HEK293 (cell line): ENCODE measurements around the gene NRF1.
"Not testable (repeated sequence)": the region's sequence is repeated elsewhere in the genome, so short reads cannot be mapped to it uniquely, and the experiment has no call there.

Source experiments
- CTCF ChIA-PET: fragments of 350-600 bp; formaldehyde crosslinking; extraction: SDS; loops from one replicate; lab custom pipeline; 2021; ENCODE audit warnings: antibody characterized with exemption; lab: Yijun Ruan, JAX
- POLR2A ChIA-PET: fragments of 300-600 bp; formaldehyde crosslinking; extraction: SDS; loops from one replicate; lab custom pipeline; 2020; ENCODE audit warnings: antibody characterized with exemption, inconsistent platforms; lab: Yijun Ruan, JAX
- H3K27ac ChIP-seq: fragments of 200-500 bp; sonication (Bioruptor generic); 2 replicates; pipeline ENCODE4 v1.5.1; 2014; ENCODE audit warnings: low read depth, low read length, control low read depth, inconsistent platforms; ENCODE audit errors: extremely low read depth
- H3K36me3 ChIP-seq, 2 experiments: fragments of 200-500 bp in 1 of 2; sonication (Bioruptor generic) in 1 of 2; 1 replicate in 1 of 2; 2 replicates in 1 of 2; pipeline ENCODE4 v1.5.1; 2014 to 2017; ENCODE audit warnings: inconsistent platforms in 2 of 2, low read length in 2 of 2; ENCODE audit not compliant: control insufficient read depth in 2 of 2, insufficient read depth in 1 of 2
- H3K4me1 ChIP-seq: fragments of 200-500 bp; sonication (Bioruptor generic); 2 replicates; pipeline ENCODE4 v1.5.1; 2014; ENCODE audit warnings: mild to moderate bottlenecking, low read length, inconsistent platforms; ENCODE audit not compliant: control insufficient read depth, insufficient read depth
- H3K4me3 ChIP-seq: 2 replicates; pipeline ENCODE4 v1.5.1; 2011; ENCODE audit warnings: low read depth, mild to moderate bottlenecking, control low read depth, low read length, moderate library complexity
- H3K9me3 ChIP-seq: fragments of 200-500 bp; sonication (Bioruptor generic); 2 replicates; pipeline ENCODE4 v1.5.1; 2014; ENCODE audit warnings: low read depth, low read length, inconsistent platforms; ENCODE audit not compliant: control insufficient read depth, insufficient read depth
- ATF2 ChIP-seq: fragments of 450-650 bp; formaldehyde crosslinking; IDR thresholded peaks from 2 replicates; pipeline ENCODE4 v1.5.1; 2016; ENCODE audit warnings: missing biosample characterization, missing genetic modification characterization, low read depth
- GLIS2 ChIP-seq: fragments of 450-650 bp; formaldehyde crosslinking; IDR thresholded peaks from 2 replicates; pipeline ENCODE4 v1.5.1; 2016; ENCODE audit warnings: missing biosample characterization, missing genetic modification characterization
- IKZF3 ChIP-seq: fragments of 450-650 bp; IDR thresholded peaks from 2 replicates; pipeline ENCODE4 v1.5.0; 2018; ENCODE audit warnings: missing biosample characterization, mild to moderate bottlenecking, missing genetic modification characterization, moderate library complexity
- YY2 ChIP-seq: fragments of 450-650 bp; formaldehyde crosslinking; IDR thresholded peaks from 2 replicates; pipeline ENCODE4 v1.5.1; 2016; ENCODE audit warnings: missing biosample characterization, missing genetic modification characterization
- ZFP41 ChIP-seq: fragments of 450-650 bp; formaldehyde crosslinking; IDR thresholded peaks from 2 replicates; pipeline ENCODE4 v1.5.1; 2016; ENCODE audit warnings: missing biosample characterization, missing genetic modification characterization, borderline replicate concordance
- ZNF23 ChIP-seq: fragments of 450-650 bp; formaldehyde crosslinking; IDR thresholded peaks from 2 replicates; pipeline ENCODE4 v1.5.1; 2016; ENCODE audit warnings: missing biosample characterization, missing genetic modification characterization, borderline replicate concordance
- ZNF248 ChIP-seq: fragments of 450-650 bp; formaldehyde crosslinking; IDR thresholded peaks from 2 replicates; pipeline ENCODE4 v1.5.1; 2017; ENCODE audit warnings: missing biosample characterization, missing genetic modification characterization
- ZNF324 ChIP-seq: fragments of 450-650 bp; formaldehyde crosslinking; IDR thresholded peaks from 2 replicates; pipeline ENCODE4 v1.5.1; 2016; ENCODE audit warnings: missing biosample characterization, missing genetic modification characterization
- ZNF335 ChIP-seq: fragments of 450-650 bp; formaldehyde crosslinking; conservative IDR thresholded peaks from 2 replicates; pipeline ENCODE4 v1.5.1; 2016; ENCODE audit warnings: missing biosample characterization, missing genetic modification characterization
- ZNF362 ChIP-seq: fragments of 450-650 bp; formaldehyde crosslinking; IDR thresholded peaks from 2 replicates; pipeline ENCODE4 v1.5.1; 2016; ENCODE audit warnings: missing biosample characterization, missing genetic modification characterization
- ZNF404 ChIP-seq: fragments of 450-650 bp; formaldehyde crosslinking; IDR thresholded peaks from 2 replicates; pipeline ENCODE4 v1.5.1; 2017; ENCODE audit warnings: missing biosample characterization, missing genetic modification characterization
- ZNF777 ChIP-seq: fragments of 450-650 bp; formaldehyde crosslinking; IDR thresholded peaks from 2 replicates; pipeline ENCODE4 v1.5.1; 2017; ENCODE audit warnings: missing biosample characterization, missing genetic modification characterization, borderline replicate concordance
- ZSCAN5A ChIP-seq: fragments of 450-650 bp; formaldehyde crosslinking; IDR thresholded peaks from 2 replicates; pipeline ENCODE4 v1.5.1; 2016; ENCODE audit warnings: missing biosample characterization, missing genetic modification characterization
- TF ChIP-seq, protein P1 (sequence below): fragments of 450-650 bp; formaldehyde crosslinking; IDR thresholded peaks from 2 replicates; pipeline ENCODE4 v1.5.1; 2017; ENCODE audit warnings: missing biosample characterization, missing genetic modification characterization
- TF ChIP-seq, protein P2 (sequence below): fragments of 450-650 bp; formaldehyde crosslinking; IDR thresholded peaks from 2 replicates; pipeline ENCODE4 v1.5.1; 2016; ENCODE audit warnings: missing biosample characterization, missing genetic modification characterization
- TF ChIP-seq, protein P3 (sequence below): fragments of 450-650 bp; formaldehyde crosslinking; IDR thresholded peaks from 2 replicates; pipeline ENCODE4 v1.5.1; 2017; ENCODE audit warnings: missing biosample characterization, missing genetic modification characterization
- TF ChIP-seq, protein P4 (sequence below): fragments of 450-650 bp; formaldehyde crosslinking; IDR thresholded peaks from 2 replicates; pipeline ENCODE4 v1.5.1; 2017; ENCODE audit warnings: missing biosample characterization, missing genetic modification characterization

The NRF1 gene

GRCh38 chr7:129655811-129656210 lies 44.3 kb downstream of the NRF1 start (continued):
- TF ChIP-seq ATF2 (tag by site-specific recombination) = no peak

GRCh38 chr7:129657363-129657762 lies 45.8 kb downstream of the NRF1 start:
- H3K4me3 ChIP-seq = no peak overlapping the region
- ChIA-PET CTCF (interaction anchor here (0.8 to 1.5 kb wide), 6 partner anchors 11 to 354 kb away, joined by 3 to 6 read pairs (median 5); no protein-coding TSS in a partner anchor), POLR2A (interaction anchor here (0.7 kb wide), 1 partner anchor 602 kb away, joined by 3 read pairs; no protein-coding TSS in a partner anchor)
- no peak for TF ChIP-seq ZSCAN5A (tag by site-specific recombination)
- no peak for TF ChIP-seq IKZF3 (tag by site-specific recombination)
- TF ChIP-seq, protein P1, sequence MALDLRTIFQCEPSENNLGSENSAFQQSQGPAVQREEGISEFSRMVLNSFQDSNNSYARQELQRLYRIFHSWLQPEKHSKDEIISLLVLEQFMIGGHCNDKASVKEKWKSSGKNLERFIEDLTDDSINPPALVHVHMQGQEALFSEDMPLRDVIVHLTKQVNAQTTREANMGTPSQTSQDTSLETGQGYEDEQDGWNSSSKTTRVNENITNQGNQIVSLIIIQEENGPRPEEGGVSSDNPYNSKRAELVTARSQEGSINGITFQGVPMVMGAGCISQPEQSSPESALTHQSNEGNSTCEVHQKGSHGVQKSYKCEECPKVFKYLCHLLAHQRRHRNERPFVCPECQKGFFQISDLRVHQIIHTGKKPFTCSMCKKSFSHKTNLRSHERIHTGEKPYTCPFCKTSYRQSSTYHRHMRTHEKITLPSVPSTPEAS (tag by site-specific recombination) = no peak
- TF ChIP-seq ZNF23 = no peak
- TF ChIP-seq ZNF362 = no peak
- TF ChIP-seq, protein P2, sequence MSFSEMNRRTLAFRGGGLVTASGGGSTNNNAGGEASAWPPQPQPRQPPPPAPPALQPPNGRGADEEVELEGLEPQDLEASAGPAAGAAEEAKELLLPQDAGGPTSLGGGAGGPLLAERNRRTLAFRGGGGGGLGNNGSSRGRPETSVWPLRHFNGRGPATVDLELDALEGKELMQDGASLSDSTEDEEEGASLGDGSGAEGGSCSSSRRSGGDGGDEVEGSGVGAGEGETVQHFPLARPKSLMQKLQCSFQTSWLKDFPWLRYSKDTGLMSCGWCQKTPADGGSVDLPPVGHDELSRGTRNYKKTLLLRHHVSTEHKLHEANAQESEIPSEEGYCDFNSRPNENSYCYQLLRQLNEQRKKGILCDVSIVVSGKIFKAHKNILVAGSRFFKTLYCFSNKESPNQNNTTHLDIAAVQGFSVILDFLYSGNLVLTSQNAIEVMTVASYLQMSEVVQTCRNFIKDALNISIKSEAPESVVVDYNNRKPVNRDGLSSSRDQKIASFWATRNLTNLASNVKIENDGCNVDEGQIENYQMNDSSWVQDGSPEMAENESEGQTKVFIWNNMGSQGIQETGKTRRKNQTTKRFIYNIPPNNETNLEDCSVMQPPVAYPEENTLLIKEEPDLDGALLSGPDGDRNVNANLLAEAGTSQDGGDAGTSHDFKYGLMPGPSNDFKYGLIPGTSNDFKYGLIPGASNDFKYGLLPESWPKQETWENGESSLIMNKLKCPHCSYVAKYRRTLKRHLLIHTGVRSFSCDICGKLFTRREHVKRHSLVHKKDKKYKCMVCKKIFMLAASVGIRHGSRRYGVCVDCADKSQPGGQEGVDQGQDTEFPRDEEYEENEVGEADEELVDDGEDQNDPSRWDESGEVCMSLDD (tag by site-specific recombination) = no peak
- TF ChIP-seq ZNF248 (tag by site-specific recombination) = no peak
- TF ChIP-seq ZNF335 (tag by site-specific recombination) = no peak
- TF ChIP-seq YY2 = no peak
- no peak for TF ChIP-seq GLIS2 (tag by site-specific recombination)
- TF ChIP-seq ZNF324 = no peak
- TF ChIP-seq, protein P3, sequence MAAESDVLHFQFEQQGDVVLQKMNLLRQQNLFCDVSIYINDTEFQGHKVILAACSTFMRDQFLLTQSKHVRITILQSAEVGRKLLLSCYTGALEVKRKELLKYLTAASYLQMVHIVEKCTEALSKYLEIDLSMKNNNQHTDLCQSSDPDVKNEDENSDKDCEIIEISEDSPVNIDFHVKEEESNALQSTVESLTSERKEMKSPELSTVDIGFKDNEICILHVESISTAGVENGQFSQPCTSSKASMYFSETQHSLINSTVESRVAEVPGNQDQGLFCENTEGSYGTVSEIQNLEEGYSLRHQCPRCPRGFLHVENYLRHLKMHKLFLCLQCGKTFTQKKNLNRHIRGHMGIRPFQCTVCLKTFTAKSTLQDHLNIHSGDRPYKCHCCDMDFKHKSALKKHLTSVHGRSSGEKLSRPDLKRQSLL (tag by site-specific recombination) = no peak
- no peak for TF ChIP-seq ZNF777 (tag by site-specific recombination)
- no peak for TF ChIP-seq ZNF404 (tag by site-specific recombination)
- no peak for TF ChIP-seq ATF2 (tag by site-specific recombination)
- TF ChIP-seq ZFP41 (tag by site-specific recombination) = no peak
- TF ChIP-seq, protein P4, sequence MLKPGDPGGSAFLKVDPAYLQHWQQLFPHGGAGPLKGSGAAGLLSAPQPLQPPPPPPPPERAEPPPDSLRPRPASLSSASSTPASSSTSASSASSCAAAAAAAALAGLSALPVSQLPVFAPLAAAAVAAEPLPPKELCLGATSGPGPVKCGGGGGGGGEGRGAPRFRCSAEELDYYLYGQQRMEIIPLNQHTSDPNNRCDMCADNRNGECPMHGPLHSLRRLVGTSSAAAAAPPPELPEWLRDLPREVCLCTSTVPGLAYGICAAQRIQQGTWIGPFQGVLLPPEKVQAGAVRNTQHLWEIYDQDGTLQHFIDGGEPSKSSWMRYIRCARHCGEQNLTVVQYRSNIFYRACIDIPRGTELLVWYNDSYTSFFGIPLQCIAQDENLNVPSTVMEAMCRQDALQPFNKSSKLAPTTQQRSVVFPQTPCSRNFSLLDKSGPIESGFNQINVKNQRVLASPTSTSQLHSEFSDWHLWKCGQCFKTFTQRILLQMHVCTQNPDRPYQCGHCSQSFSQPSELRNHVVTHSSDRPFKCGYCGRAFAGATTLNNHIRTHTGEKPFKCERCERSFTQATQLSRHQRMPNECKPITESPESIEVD (tag by site-specific recombination) = no peak
- H3K4me1 ChIP-seq = no peaks in the 10 kb centered on the region
- no peaks in the 10 kb centered on the region for H3K9me3 ChIP-seq
- H3K27ac ChIP-seq = no peak overlapping the region
- H3K36me3 ChIP-seq = peaks cover 18 to 42% of the 10 kb centered on the region in 2 experiments; a peak in 2 of 3 replicates

DNA sequence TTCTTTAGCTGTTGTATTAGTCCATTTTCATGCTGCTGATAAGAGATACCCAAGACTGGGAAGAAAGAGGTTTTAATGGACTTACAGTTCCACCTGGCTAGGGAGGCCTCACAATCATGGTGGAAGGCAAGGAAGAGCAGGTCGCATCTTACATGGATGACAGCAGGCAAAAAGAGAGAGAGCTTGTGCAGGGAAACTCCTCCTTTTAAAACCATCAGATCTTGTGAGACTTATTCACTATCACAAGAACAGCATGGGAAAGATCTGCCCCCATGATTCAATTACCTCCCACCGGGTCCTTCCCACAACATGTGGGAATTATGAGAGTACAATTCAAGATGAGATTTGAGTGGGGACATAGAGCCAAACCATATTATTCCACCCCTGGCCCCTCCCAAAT lies 48.4 kb downstream of the NRF1 start:
- H3K36me3 ChIP-seq = peaks cover 18 to 42% of the 10 kb centered on the region in 2 experiments; a peak in 2 of 3 replicates
- H3K4me1 ChIP-seq, POLR2A ChIA-PET, H3K9me3 ChIP-seq, H3K27ac ChIP-seq, H3K4me3 ChIP-seq: not testable (repeated sequence)
- CTCF ChIA-PET = interaction anchor here (0.7 to 1.6 kb wide), 2 partner anchors 16 to 55 kb away, joined by 3 to 5 read pairs; no protein-coding TSS in a partner anchor
